Vagina (tissue), 2 donors: ENCODE measurements around the gene CLASRP.

ENCODE experiments used
- POLR2AphosphoS5 ChIP-seq, 2 donors: sonication (generic); formaldehyde crosslinking; IDR thresholded peaks; one replicate each; pipeline ENCODE4 v1.9.0; 2017; ENCODE audit warnings: antibody characterized with exemption in 2 of 2, mild to moderate bottlenecking in 2 of 2, low read depth in 1 of 2; ENCODE audit not compliant: insufficient read depth in 1 of 2
- TF ChIP-seq, protein P1 (sequence below), 3 experiments: fragments of 450-650 bp in 2 of 3; fragments of 200-600 bp in 1 of 3; sonication (generic) in 1 of 3; IDR thresholded peaks; one replicate each; pipeline ENCODE4 v1.5.1; 2017 to 2019; ENCODE audit warnings: antibody characterized with exemption in 3 of 3, mild to moderate bottlenecking in 2 of 3, moderate library complexity in 2 of 3

DNA sequence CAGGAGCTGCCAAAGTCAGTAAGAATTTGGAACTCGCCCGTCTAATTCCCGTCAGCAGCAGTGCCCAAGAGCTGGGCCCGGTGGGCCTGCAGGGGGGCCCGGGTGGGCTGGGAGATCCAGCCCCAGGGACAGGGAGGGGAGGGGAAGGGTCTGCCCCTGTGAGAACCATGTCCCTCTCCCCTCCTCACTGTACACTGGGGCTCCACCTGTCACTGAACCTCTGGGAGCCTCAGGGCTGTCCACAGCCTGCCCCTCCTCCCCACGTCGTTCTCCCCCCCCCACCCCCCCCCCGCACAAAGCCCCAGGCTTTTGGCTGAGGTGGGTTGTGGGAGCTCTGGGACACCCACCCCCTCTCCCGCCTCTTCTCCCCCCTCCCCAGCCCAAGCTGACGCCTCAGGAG is 29.2 kb downstream of the CLASRP start:
- TF ChIP-seq, protein P1, sequence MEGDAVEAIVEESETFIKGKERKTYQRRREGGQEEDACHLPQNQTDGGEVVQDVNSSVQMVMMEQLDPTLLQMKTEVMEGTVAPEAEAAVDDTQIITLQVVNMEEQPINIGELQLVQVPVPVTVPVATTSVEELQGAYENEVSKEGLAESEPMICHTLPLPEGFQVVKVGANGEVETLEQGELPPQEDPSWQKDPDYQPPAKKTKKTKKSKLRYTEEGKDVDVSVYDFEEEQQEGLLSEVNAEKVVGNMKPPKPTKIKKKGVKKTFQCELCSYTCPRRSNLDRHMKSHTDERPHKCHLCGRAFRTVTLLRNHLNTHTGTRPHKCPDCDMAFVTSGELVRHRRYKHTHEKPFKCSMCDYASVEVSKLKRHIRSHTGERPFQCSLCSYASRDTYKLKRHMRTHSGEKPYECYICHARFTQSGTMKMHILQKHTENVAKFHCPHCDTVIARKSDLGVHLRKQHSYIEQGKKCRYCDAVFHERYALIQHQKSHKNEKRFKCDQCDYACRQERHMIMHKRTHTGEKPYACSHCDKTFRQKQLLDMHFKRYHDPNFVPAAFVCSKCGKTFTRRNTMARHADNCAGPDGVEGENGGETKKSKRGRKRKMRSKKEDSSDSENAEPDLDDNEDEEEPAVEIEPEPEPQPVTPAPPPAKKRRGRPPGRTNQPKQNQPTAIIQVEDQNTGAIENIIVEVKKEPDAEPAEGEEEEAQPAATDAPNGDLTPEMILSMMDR (IDR thresholded peaks at IDR 0.05), result no peak
- no peak for TF ChIP-seq POLR2AphosphoS5 (IDR thresholded peaks at IDR 0.05; ENCODE audit: insufficient read depth in 1 of 2, low read depth in 1 of 2)
